HAP-1 (cell line): ENCODE measurements around the gene LRRC7.

ENCODE experiments used
- DNase-seq, 2 experiments: peaks; one replicate each; pipeline ENCODE4 v3.0.0-alpha.2; 2016 to 2020; ENCODE audit warnings: low spot score in 2 of 2
- H3K27me3 ChIP-seq: fragments of 250-450 bp; sonication (Bioruptor Pico); 2 replicates; pipeline ENCODE4 v1.5.1; 2020; ENCODE audit warnings: low read depth, mild to moderate bottlenecking, moderate library complexity
- H3K36me3 ChIP-seq: fragments of 250-450 bp; sonication (Bioruptor Pico); replicated peaks from 2 replicates; pipeline ENCODE4 v1.5.1; 2020; ENCODE audit warnings: mild to moderate bottlenecking
- H3K4me1 ChIP-seq: fragments of 250-450 bp; sonication (Bioruptor Pico); 2 replicates; pipeline ENCODE4 v1.5.1; 2020; ENCODE audit warnings: mild to moderate bottlenecking
- H3K4me3 ChIP-seq: fragments of 250-450 bp; sonication (Bioruptor Pico); 2 replicates; pipeline ENCODE4 v1.5.1; 2020; ENCODE audit warnings: mild to moderate bottlenecking, moderate library complexity
- H3K9me3 ChIP-seq: fragments of 250-450 bp; sonication (Bioruptor Pico); 2 replicates; pipeline ENCODE4 v1.5.1; 2020; ENCODE audit warnings: mild to moderate bottlenecking, moderate library complexity
- in situ Hi-C: fragments of 300-500 bp; cut with MboI; formaldehyde crosslinking; loops from 3 replicates; pipeline ENCODE4 v1.14.3; 2020; ENCODE audit warnings: low sequenced_read_pairs, inconsistent platforms, mixed read lengths

LRRC7 gene

DNA sequence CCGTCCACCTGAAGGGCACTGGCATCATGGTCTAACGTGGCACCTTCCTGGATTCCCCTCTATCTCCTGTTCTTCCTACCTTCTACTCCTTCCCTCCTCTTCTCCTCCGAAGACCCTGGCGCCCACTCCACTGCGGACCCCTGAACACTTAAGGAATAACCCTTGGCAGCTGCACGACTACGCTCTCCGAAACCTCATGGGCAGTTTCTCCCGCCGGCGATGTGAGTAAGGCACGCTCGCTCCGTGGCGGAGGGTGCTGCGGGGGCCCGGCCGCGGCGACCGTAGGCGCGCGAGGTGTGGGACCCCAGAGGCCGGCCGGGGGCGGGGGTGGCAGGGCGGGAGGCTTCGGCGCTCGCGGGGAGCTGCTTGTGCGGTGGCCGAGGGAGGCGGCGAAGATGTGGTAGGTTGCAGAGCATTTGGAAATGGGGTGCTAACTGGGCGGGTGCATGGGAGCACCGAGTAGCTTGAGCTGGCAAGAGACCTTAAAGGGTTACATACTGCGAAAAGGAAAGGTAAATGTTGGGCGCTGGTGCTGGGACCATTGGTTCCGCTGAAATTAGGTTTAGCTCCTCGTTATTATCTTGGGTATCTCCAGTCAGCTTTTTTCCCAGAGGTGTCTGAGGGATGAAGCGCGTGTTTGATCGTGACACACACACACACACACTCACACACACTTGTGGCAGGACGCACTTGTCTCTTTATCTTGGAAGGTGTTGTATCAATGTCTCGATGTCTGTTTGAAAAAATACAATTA lies 876 bp downstream of the LRRC7 start:
- H3K36me3 ChIP-seq = no peaks in the 10 kb centered on the region
- H3K27me3 ChIP-seq = peaks cover 13% of the 10 kb centered on the region
- in situ Hi-C loops = no loop called here
- DNase-seq = peak in 1 of 2 experiments; percentile 33
- no peaks in the 10 kb centered on the region for H3K9me3 ChIP-seq
- peaks cover 18% of the 10 kb centered on the region for H3K4me1 ChIP-seq
- peak overlapping the region; percentile 41 for H3K4me3 ChIP-seq

GRCh38 chr1:69569175-69569541 lies 1.4 kb downstream of the LRRC7 start:
- H3K36me3 ChIP-seq = no peaks in the 10 kb centered on the region
- peaks cover 13% of the 10 kb centered on the region for H3K27me3 ChIP-seq
- peak overlapping the region; percentile 41 for H3K4me3 ChIP-seq
- H3K4me1 ChIP-seq = peaks cover 18% of the 10 kb centered on the region
- H3K9me3 ChIP-seq = no peaks in the 10 kb centered on the region
- DNase-seq = peak in 1 of 2 experiments; percentile 18
- in situ Hi-C loops = no loop called here

DNA sequence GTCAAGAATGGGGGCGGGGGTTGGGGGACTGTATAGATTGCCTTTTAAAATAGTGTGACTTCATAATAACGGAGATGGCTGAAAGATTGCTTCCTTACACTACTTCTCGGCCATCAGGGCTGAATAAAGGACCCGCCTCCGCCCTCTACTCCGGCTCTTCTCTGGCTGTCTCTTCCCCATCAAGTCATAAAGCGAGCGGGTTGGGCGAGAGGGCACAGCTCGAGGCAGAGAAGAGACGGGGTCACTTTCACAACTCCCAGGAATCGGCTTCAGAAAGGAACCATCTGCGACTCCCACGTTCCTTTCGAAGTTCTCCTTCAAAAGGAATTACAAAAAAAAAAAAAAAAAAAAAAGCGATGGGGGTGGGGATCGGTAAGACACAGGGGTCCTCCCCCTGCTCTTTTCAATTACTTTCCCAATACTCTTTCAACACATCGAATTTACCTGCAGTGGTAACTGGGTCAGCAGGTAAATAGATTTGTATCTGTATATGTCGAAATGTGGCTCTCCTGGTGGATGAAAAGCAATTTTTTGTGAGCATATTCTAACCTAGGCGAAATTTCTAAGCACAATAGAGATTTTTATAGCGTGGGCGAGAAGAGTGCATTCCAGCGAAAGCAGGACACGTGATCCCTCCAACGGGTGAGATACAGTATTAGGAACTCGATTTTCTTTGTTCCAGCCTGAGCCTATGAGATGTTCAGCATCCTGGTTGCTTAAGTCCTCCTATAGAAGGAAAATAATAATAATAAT lies 2.0 kb downstream of the LRRC7 start:
- Histone ChIP-seq H3K9me3 (no peaks in the 10 kb centered on the region), H3K36me3 (no peaks in the 10 kb centered on the region)
- in situ Hi-C loops = no loop called here

DNA sequence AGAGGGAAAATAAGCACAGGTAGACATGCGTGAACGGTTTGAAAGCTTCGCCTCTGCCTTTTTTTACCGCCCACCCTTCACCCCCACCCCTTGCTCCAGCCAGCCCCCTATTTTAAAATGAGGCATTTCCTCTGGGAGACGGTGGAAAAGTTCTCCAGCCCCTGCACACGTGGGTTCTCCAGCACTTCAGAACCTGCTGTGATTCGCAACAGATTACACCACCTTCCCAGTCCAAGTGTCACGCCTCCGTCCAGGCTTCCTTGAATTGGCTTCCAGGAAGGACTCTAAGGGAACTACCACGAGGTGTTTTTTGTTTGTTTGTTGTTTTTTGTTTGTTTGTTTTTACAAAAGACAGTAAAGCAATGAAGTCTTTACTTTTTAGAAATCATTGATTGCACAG lies 2.6 kb downstream of the LRRC7 start:
- DNase-seq = peak in 1 of 2 experiments; percentile 20
- Histone ChIP-seq H3K36me3 (no peaks in the 10 kb centered on the region), H3K4me1 (peaks cover 9% of the 10 kb centered on the region), H3K27me3 (peaks cover 13% of the 10 kb centered on the region), H3K4me3 (peak overlapping the region; percentile 41), H3K9me3 (no peaks in the 10 kb centered on the region)
- in situ Hi-C loops = no loop called here

More for the DNA sequence above, 2.0 kb downstream of the LRRC7 start:
- peaks cover 15% of the 10 kb centered on the region for H3K4me1 ChIP-seq
- H3K27me3 ChIP-seq = peaks cover 13% of the 10 kb centered on the region
- H3K4me3 ChIP-seq = peak overlapping the region; percentile 41
- peak; percentile 34 to 53 for DNase-seq

GRCh38 chr1:69572921-69573320 lies 5.2 kb downstream of the LRRC7 start:
- DNase-seq = no peak
- Histone ChIP-seq H3K4me3 (no peak overlapping the region), H3K9me3 (no peaks in the 10 kb centered on the region), H3K36me3 (no peaks in the 10 kb centered on the region), H3K4me1 (peaks cover 7% of the 10 kb centered on the region), H3K27me3 (peaks cover 12% of the 10 kb centered on the region)
- in situ Hi-C loops = no loop called here

- Histone ChIP-seq H3K9me3 (no peaks in the 10 kb centered on the region), H3K4me3 (no peak overlapping the region), H3K27me3 (peaks cover 6% of the 10 kb centered on the region), H3K36me3 (no peaks in the 10 kb centered on the region), H3K4me1 (peaks cover 5% of the 10 kb centered on the region)
- no peak for DNase-seq
- in situ Hi-C loops = no loop called here
These were observed 6.2 kb downstream of the LRRC7 start for GRCh38 chr1:69573911-69574310.

DNA sequence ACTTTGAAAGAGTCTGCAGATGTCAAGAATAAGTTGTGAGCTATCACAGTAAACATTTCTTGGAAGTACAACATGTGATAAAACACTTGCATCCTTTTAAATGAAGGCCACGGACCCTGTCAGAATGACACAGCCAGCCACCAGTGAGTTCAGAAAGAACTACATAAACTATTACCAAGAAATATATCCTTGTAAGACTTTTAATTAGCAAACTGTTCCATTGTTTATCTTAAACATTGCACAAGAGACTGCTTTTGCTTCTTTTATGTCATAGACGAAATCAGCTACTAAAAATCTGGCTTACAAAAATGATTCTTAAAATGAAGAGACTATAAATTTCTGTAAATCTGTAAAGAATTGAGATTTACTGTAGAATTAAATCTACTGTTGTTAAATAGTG lies 17.9 kb downstream of the LRRC7 start:
- in situ Hi-C loops = no loop called here
- Histone ChIP-seq H3K9me3 (no peaks in the 10 kb centered on the region), H3K36me3 (no peaks in the 10 kb centered on the region), H3K27me3 (no peaks in the 10 kb centered on the region), H3K4me3 (no peak overlapping the region), H3K4me1 (no peaks in the 10 kb centered on the region)
- DNase-seq = no peak

- no peaks in the 10 kb centered on the region for H3K36me3 ChIP-seq
- no peaks in the 10 kb centered on the region for H3K4me1 ChIP-seq
- DNase-seq = no peak
- in situ Hi-C loops = no loop called here
- H3K4me3 ChIP-seq = no peak overlapping the region
- H3K9me3 ChIP-seq = no peaks in the 10 kb centered on the region
- no peaks in the 10 kb centered on the region for H3K27me3 ChIP-seq
These were observed 19.7 kb downstream of the LRRC7 start for GRCh38 chr1:69587391-69587790.

DNA sequence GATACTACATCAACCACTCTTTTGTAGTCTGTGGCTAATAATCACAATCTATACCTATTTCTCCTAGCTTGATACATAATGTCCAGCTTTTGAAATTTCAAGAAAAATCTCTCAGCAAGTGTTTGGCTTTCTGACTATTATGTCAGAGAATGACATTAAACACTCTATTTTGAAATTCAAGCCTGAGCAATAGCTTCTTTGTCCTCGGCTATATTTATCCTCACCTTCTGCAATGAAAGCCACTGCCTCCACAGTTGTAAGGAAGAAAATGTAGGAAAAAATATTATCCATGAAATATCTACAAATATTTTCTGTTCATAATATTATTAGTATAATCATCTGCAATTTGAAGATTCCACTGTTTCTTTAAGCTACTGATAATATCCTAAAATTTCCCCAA lies 22.1 kb downstream of the LRRC7 start:
- in situ Hi-C loops = no loop called here
- no peaks in the 10 kb centered on the region for H3K27me3 ChIP-seq
- DNase-seq = no peak
- no peaks in the 10 kb centered on the region for H3K9me3 ChIP-seq
- no peak overlapping the region for H3K4me3 ChIP-seq
- no peaks in the 10 kb centered on the region for H3K36me3 ChIP-seq
- H3K4me1 ChIP-seq = no peaks in the 10 kb centered on the region

GRCh38 chr1:69592341-69592740 lies 24.6 kb downstream of the LRRC7 start:
- no peak for DNase-seq
- Histone ChIP-seq H3K9me3 (no peaks in the 10 kb centered on the region), H3K4me1 (no peaks in the 10 kb centered on the region), H3K27me3 (no peaks in the 10 kb centered on the region), H3K4me3 (no peak overlapping the region), H3K36me3 (no peaks in the 10 kb centered on the region)
- in situ Hi-C loops = no loop called here

DNA sequence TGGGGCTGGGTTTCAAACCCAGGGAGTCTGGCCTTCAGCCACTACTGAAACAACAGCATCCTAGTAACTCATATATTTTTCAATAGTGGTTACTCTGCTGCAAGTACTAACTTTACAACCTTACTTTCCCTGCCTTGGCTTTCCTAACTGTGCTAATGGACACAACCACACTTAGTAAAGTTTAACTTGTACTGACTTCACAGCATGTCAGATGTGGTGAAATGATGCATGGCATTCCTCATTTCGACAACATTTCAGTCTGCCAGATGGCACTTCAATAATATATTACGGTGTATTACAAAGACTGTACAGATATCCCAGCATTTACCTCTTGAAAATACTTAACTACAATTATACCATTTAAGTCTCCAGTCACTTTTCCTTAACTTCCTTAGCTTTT lies 27.8 kb downstream of the LRRC7 start:
- Histone ChIP-seq H3K27me3 (no peaks in the 10 kb centered on the region), H3K4me3 (no peak overlapping the region), H3K9me3 (no peaks in the 10 kb centered on the region), H3K4me1 (no peaks in the 10 kb centered on the region), H3K36me3 (no peaks in the 10 kb centered on the region)
- in situ Hi-C loops = no loop called here
- no peak for DNase-seq

- no peaks in the 10 kb centered on the region for H3K36me3 ChIP-seq
- DNase-seq = no peak
- H3K27me3 ChIP-seq = no peaks in the 10 kb centered on the region
- in situ Hi-C loops = no loop called here
- no peak overlapping the region for H3K4me3 ChIP-seq
- H3K9me3 ChIP-seq = no peaks in the 10 kb centered on the region
- no peaks in the 10 kb centered on the region for H3K4me1 ChIP-seq
These were observed 43.6 kb downstream of the LRRC7 start for GRCh38 chr1:69611316-69611715.

GRCh38 chr1:69613414-69613813 lies 45.7 kb downstream of the LRRC7 start:
- Histone ChIP-seq H3K4me3 (no peak overlapping the region), H3K4me1 (no peaks in the 10 kb centered on the region), H3K27me3 (no peaks in the 10 kb centered on the region), H3K9me3 (no peaks in the 10 kb centered on the region), H3K36me3 (no peaks in the 10 kb centered on the region)
- in situ Hi-C loops = no loop called here
- DNase-seq = no peak

GRCh38 chr1:69638673-69639072 lies 71.0 kb downstream of the LRRC7 start:
- H3K27me3 ChIP-seq = no peaks in the 10 kb centered on the region
- no peaks in the 10 kb centered on the region for H3K36me3 ChIP-seq
- in situ Hi-C loops = no loop called here
- H3K4me1 ChIP-seq = no peaks in the 10 kb centered on the region
- H3K9me3 ChIP-seq = no peaks in the 10 kb centered on the region
- no peak for DNase-seq
- no peak overlapping the region for H3K4me3 ChIP-seq
